Fibroblast of lung (primary cell): ENCODE results near the gene OGA. TPM values are rescaled to one million over a fixed set of nuclear protein-coding genes. Genes with fewer than 3 reads are reported as not detected.

Experiments
- DNase-seq, 2 donors: peaks; one replicate each; pipeline versions ENCODE4 v3.0.0 to v3.0.0-alpha.2; 2010; ENCODE audit warnings: low read depth in 2 of 2
- H2AFZ ChIP-seq: 2 replicates; pipeline ENCODE4 v1.5.1; 2012; ENCODE audit warnings: low read length, control low read depth, inconsistent platforms
- H3K27ac ChIP-seq: 2 replicates; pipeline ENCODE4 v1.5.1; 2011; ENCODE audit warnings: low read length, control low read depth; ENCODE audit not compliant: insufficient read depth
- H3K27me3 ChIP-seq: 2 replicates; pipeline ENCODE4 v1.5.1; 2011; ENCODE audit warnings: mild to moderate bottlenecking, low read length; ENCODE audit not compliant: control insufficient read depth, insufficient read depth
- H3K36me3 ChIP-seq: 2 replicates; pipeline ENCODE4 v1.5.1; 2011; ENCODE audit warnings: low read length; ENCODE audit not compliant: control insufficient read depth, insufficient read depth
- H3K4me1 ChIP-seq: 2 replicates; pipeline ENCODE4 v1.5.1; 2011; ENCODE audit warnings: low read length; ENCODE audit not compliant: control insufficient read depth, insufficient read depth; ENCODE audit errors: extremely low read depth
- H3K4me2 ChIP-seq: 2 replicates; pipeline ENCODE4 v1.5.1; 2011; ENCODE audit warnings: low read length, control low read depth; ENCODE audit not compliant: insufficient read depth; ENCODE audit errors: extremely low read depth
- H3K4me3 ChIP-seq, 4 experiments: fragments of 200-600 bp in 1 of 4; sonication (generic) in 1 of 4; replicated peaks in 1 of 4; 2 replicates each; pipeline ENCODE4 v1.5.1; 2011 to 2016; ENCODE audit warnings: low read length in 4 of 4, low read depth in 3 of 4, mild to moderate bottlenecking in 3 of 4, control low read depth in 2 of 4, inconsistent platforms in 1 of 4, mixed read lengths in 1 of 4; ENCODE audit not compliant: insufficient read depth in 1 of 4; ENCODE audit errors: control extremely low read depth in 1 of 4
- H3K79me2 ChIP-seq: 2 replicates; pipeline ENCODE4 v1.5.1; 2012; ENCODE audit warnings: mild to moderate bottlenecking, low read length, inconsistent platforms; ENCODE audit not compliant: control insufficient read depth, insufficient read depth
- H3K9ac ChIP-seq: 2 replicates; pipeline ENCODE4 v1.5.1; 2011; ENCODE audit warnings: mild to moderate bottlenecking, low read length, control low read depth; ENCODE audit not compliant: insufficient read depth
- H3K9me3 ChIP-seq: 2 replicates; pipeline ENCODE4 v1.5.1; 2012; ENCODE audit warnings: low read depth, low read length; ENCODE audit not compliant: control insufficient read depth, insufficient read depth
- H4K20me1 ChIP-seq: 2 replicates; pipeline ENCODE4 v1.5.1; 2011; ENCODE audit warnings: low read length; ENCODE audit not compliant: control insufficient read depth, insufficient read depth; ENCODE audit errors: extremely low read depth
- CTCF ChIP-seq, 2 donors: IDR thresholded peaks in 1 of 2; conservative IDR thresholded peaks in 1 of 2; 1 replicate in 1 of 2; 2 replicates in 1 of 2; pipeline ENCODE4 v1.5.1; 2011 to 2012; ENCODE audit warnings: low read length in 2 of 2, control low read depth in 1 of 2, inconsistent platforms in 1 of 2, low read depth in 1 of 2, mild to moderate bottlenecking in 1 of 2
- EZH2 ChIP-seq: IDR thresholded peaks from 2 replicates; pipeline ENCODE4 v1.5.1; 2012; ENCODE audit warnings: low read length, control low read depth, mild to moderate bottlenecking; ENCODE audit errors: missing control alignments
- polyA plus RNA-seq, 2 donors: library from polyadenylated mRNA; depleted of rRNA in 1 of 2; stranded (reverse) in 1 of 2; unstranded in 1 of 2; fragments of >200 nt; gene quantifications; 2 replicates each; pipeline ENCODE4 v1.2.1, GENCODE V29; 2011 to 2012; ENCODE audit warnings: missing spikeins in 1 of 2
- total RNA-seq: library from RNA; depleted of rRNA; stranded (reverse); fragments of >200 nt; gene quantifications from 2 replicates; pipeline ENCODE4 v1.2.1, GENCODE V29; 2014

OGA gene
- total and polyA plus RNA-seq, 2 donors (not counting 1 experiment from before 2014, with no cell fraction given): 69.9 to 193 TPM

GRCh38 chr10:101782811-101783735, 35.2 kb downstream of the OGA start, which contains the start of gene NPM3:
Gene NPM3 (minus strand): TSS chr10:101783446. CDS start chr10:101783390, 56 bp downstream.
- H3K36me3 ChIP-seq: peaks cover 2% of the 10 kb centered on the region
- H3K9ac ChIP-seq: peak within 1 kb of the TSS; percentile 68
- H3K4me3 ChIP-seq: peak within 1 kb of the TSS; percentile 75 to 90 (median 83)
- H3K27me3 ChIP-seq: no peaks in the 10 kb centered on the region
- peak; percentile 71 to 73 for DNase-seq
- H3K9me3 ChIP-seq: no peaks in the 10 kb centered on the region
- peak within 1 kb of the TSS; percentile 84 for H3K27ac ChIP-seq
- H3K4me2 ChIP-seq: peak within 1 kb of the TSS; percentile 93
- TF ChIP-seq EZH2 (no peak), CTCF (conservative IDR thresholded peaks at IDR 0.05 in 1 of 2, IDR thresholded peaks at IDR 0.05 in 1 of 2; ENCODE audit: low read depth in 1 of 2, low read length in 2 of 2) (no peak)
- H3K4me1 ChIP-seq: peaks cover 7% of the 10 kb centered on the region
- peak within 1 kb of the TSS; percentile 66 for H2AFZ ChIP-seq
- no peaks in the 10 kb centered on the region for H4K20me1 ChIP-seq
- peaks cover 9% of the 10 kb centered on the region for H3K79me2 ChIP-seq

GRCh38 chr10:101781984-101782810, 36.0 kb downstream of the OGA start:
- H3K79me2 ChIP-seq: peaks cover 9% of the 10 kb centered on the region
- TF ChIP-seq EZH2 (no peak), CTCF (conservative IDR thresholded peaks at IDR 0.05 in 1 of 2, IDR thresholded peaks at IDR 0.05 in 1 of 2; ENCODE audit: low read depth in 1 of 2, low read length in 2 of 2) (no peak)
- H2AFZ ChIP-seq: no peak overlapping the region
- H3K36me3 ChIP-seq: no peaks in the 10 kb centered on the region
- peak overlapping the region; percentile 75 to 90 (median 83) for H3K4me3 ChIP-seq
- no peaks in the 10 kb centered on the region for H4K20me1 ChIP-seq
- H3K9ac ChIP-seq: peak overlapping the region; percentile 68
- no peaks in the 10 kb centered on the region for H3K9me3 ChIP-seq
- peak overlapping the region; percentile 93 for H3K4me2 ChIP-seq
- H3K27me3 ChIP-seq: no peaks in the 10 kb centered on the region
- DNase-seq: no peak
- H3K27ac ChIP-seq: peak overlapping the region; percentile 84
- H3K4me1 ChIP-seq: peaks cover 7% of the 10 kb centered on the region

- Histone ChIP-seq H3K36me3 (no peaks in the 10 kb centered on the region), H3K79me2 (peaks cover 9% of the 10 kb centered on the region), H3K4me3 (no peak overlapping the region), H3K27me3 (peaks cover 5% of the 10 kb centered on the region), H3K4me2 (peak overlapping the region; percentile 8), H2AFZ (no peak overlapping the region), H3K27ac (no peak overlapping the region), H3K4me1 (peaks cover 7% of the 10 kb centered on the region), H4K20me1 (no peaks in the 10 kb centered on the region), H3K9me3 (no peaks in the 10 kb centered on the region), H3K9ac (no peak overlapping the region)
- DNase-seq: no peak
- TF ChIP-seq CTCF (conservative IDR thresholded peaks at IDR 0.05 in 1 of 2, IDR thresholded peaks at IDR 0.05 in 1 of 2; ENCODE audit: low read depth in 1 of 2, low read length in 2 of 2): no peak
- TF ChIP-seq EZH2: no peak
Measured at GRCh38 chr10:101781655-101781983, 36.6 kb downstream of the OGA start.
